ENCODE results near the gene ACTR1B. TPM values are rescaled to one million over a fixed set of nuclear protein-coding genes. Genes with fewer than 3 reads are reported as not detected.

Gene ACTR1B
- total RNA-seq (2012; rRNA removed) (34.2 and 40.5 TPM in 2 replicates), polyA plus RNA-seq (2012; rRNA removed) (62.4 and 68.8 TPM in 2 replicates), Bru-seq, nascent RNA (percentile 65 among the genes with signal in this experiment), BruChase-seq, experiment 1, labeled RNA remaining after a 6-hour chase (percentile 66 among the genes with signal in this experiment), BruChase-seq, experiment 2, labeled RNA remaining after a 2-hour chase (percentile 65 among the genes with signal in this experiment)
- 32.4 and 65.5 TPM in 2 replicates for polyA plus RNA-seq (2012; cell fraction: cytosol; rRNA removed)
- 129 and 234 TPM in 2 replicates for polyA plus RNA-seq (2012; cell fraction: nucleus; rRNA removed; ENCODE audit: low replicate concordance)
- long read RNA-seq, transcript ACTR1B-201 (11 exons, 2,243 nt): major isoform, 13 of 33 reads
- long read RNA-seq, partial matches to known transcripts: 12 of 33 reads
- long read RNA-seq, other reads (novel, unspliced or antisense): 8 of 33 reads

DNA sequence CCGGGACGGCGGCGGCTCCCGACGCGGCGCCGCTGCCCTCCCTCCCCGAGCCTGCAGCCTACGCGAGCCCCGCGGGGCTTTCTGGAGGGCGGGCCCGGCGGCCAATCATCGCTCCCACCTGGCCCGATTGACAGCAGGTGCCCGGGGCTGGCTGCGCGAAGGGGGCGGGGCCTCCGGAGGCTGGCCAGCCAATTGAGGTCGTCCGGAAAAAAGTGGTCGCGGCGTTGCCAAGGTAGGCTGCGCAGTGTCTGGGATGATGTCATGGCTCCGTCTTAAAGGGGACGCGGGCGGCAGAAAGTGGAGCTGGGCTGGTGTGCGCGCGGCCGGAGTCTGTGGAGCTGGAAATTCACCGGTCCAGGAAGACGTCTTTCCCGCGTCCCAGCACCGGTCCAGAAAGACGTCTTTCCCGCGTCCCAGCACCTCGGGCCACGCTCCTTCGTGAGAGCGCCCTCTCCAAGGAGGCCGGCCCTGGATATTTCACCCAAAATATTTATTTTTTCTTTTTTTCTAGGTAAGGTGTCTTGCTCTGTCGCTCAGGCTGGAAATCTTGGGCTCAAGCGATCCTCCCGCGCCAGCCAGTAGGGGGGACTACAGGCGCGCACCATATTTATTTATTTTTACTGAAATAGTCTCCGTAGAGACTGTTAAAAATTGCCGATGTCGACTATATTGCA, at the start of gene ACTR1B:
TSS of gene ACTR1B (minus strand) at position 83 of the 674 bp plus-strand sequence. CDS start 154 bp downstream, outside the sequence.
- H2AFZ ChIP-seq (replicated peaks; ENCODE audit: low read length, poor library complexity): peak within 1 kb of the TSS; percentile 98
- no peaks in the 10 kb centered on the region for H3K9me3 ChIP-seq (ENCODE audit: control insufficient read depth, insufficient read depth, low read length)
- ChIA-PET POLR2A (ENCODE audit: unreplicated experiment) (interaction anchor here (2.8 kb wide), 1 partner anchor 18 kb away, joined by 15 read pairs; the partner anchor contains the start of gene COX5B), CTCF (interaction anchor here (0.6 to 1.5 kb wide), 4 partner anchors 11 to 62 kb away, joined by 3 to 5 read pairs (median 4); no protein-coding TSS in a partner anchor)
- no peak for TF ChIP-seq CHD1 (IDR thresholded peaks at IDR 0.05; ENCODE audit: low read depth, low read length)
- peak; percentile 36; the same call in 1 of the 2 replicates for TF ChIP-seq SMC3 (IDR thresholded peaks at IDR 0.05; ENCODE audit: low read depth, low read length)
- TF ChIP-seq, protein P1, sequence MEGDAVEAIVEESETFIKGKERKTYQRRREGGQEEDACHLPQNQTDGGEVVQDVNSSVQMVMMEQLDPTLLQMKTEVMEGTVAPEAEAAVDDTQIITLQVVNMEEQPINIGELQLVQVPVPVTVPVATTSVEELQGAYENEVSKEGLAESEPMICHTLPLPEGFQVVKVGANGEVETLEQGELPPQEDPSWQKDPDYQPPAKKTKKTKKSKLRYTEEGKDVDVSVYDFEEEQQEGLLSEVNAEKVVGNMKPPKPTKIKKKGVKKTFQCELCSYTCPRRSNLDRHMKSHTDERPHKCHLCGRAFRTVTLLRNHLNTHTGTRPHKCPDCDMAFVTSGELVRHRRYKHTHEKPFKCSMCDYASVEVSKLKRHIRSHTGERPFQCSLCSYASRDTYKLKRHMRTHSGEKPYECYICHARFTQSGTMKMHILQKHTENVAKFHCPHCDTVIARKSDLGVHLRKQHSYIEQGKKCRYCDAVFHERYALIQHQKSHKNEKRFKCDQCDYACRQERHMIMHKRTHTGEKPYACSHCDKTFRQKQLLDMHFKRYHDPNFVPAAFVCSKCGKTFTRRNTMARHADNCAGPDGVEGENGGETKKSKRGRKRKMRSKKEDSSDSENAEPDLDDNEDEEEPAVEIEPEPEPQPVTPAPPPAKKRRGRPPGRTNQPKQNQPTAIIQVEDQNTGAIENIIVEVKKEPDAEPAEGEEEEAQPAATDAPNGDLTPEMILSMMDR (conservative IDR thresholded peaks at IDR 0.05; ENCODE audit: low read depth, low read length): peak; percentile 65
- TF ChIP-seq FOS (IDR thresholded peaks at IDR 0.05; ENCODE audit: low read depth, low read length): peak; percentile 21; the same call in 1 of the 2 replicates
- TF ChIP-seq RFX5 (IDR thresholded peaks at IDR 0.05; ENCODE audit: low read depth, low read length): peak; percentile 89
- TF ChIP-seq RCOR1 (IDR thresholded peaks at IDR 0.05; ENCODE audit: insufficient replicate concordance, low read length): no peak
- TF ChIP-seq RAD21 (IDR thresholded peaks at IDR 0.05; ENCODE audit: low read length): peak; percentile 40
- TF ChIP-seq, protein P2, sequence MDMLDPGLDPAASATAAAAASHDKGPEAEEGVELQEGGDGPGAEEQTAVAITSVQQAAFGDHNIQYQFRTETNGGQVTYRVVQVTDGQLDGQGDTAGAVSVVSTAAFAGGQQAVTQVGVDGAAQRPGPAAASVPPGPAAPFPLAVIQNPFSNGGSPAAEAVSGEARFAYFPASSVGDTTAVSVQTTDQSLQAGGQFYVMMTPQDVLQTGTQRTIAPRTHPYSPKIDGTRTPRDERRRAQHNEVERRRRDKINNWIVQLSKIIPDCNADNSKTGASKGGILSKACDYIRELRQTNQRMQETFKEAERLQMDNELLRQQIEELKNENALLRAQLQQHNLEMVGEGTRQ (IDR thresholded peaks at IDR 0.05; ENCODE audit: low read depth, low read length): no peak
- peak; percentile 53 for TF ChIP-seq POLR2A (IDR thresholded peaks at IDR 0.05; ENCODE audit: low read depth, low read length)
- TF ChIP-seq MAZ (IDR thresholded peaks at IDR 0.05; ENCODE audit: borderline replicate concordance, low read depth, low read length): no peak
- peak; percentile 47; the same call in 1 of the 2 replicates for TF ChIP-seq MAFK (IDR thresholded peaks at IDR 0.05; ENCODE audit: low read depth, low read length)
- 0 out of 2 replicates have a peak, but pooled peaks have one; percentile 27 for TF ChIP-seq CEBPB (IDR thresholded peaks at IDR 0.05; ENCODE audit: low read depth, low read length)
- TF ChIP-seq MXI1 (IDR thresholded peaks at IDR 0.05; ENCODE audit: borderline replicate concordance, low read depth, low read length): peak; percentile 38; the same call in 1 of the 2 replicates
- peak within 1 kb of the TSS; percentile 77 for H3K9ac ChIP-seq (ENCODE audit: low read depth, low read length)
- peak within 1 kb of the TSS; percentile 97 for H2AK9ac ChIP-seq (replicated peaks; ENCODE audit: low read depth, low read length, poor library complexity)
- DNase-seq (peak; percentile 98), ATAC-seq (ENCODE audit: low read depth) (peak; percentile 89)
- H4K8ac ChIP-seq (ENCODE audit: low read depth in 2 of 2, low read length in 2 of 2): peak within 1 kb of the TSS; percentile 56 to 78
- peak within 1 kb of the TSS; percentile 83 for H2BK20ac ChIP-seq (ENCODE audit: low read depth, low read length)
- H4K5ac ChIP-seq (ENCODE audit: low read depth, low read length): peak within 1 kb of the TSS; percentile 72
- dilution Hi-C loops (cut with HindIII; ENCODE audit: low sequenced_read_pairs, unreplicated experiment) (no loop called here), in situ Hi-C loops (cut with MboI; ENCODE audit: low sequenced_read_pairs) (loop anchor here (25.0 kb wide), 1 partner anchor 1602 kb away; no protein-coding TSS in a partner anchor), intact Hi-C loops (cut with micrococcal nuclease) (loop anchor here (1.0 kb wide), 2 partner anchors 33 to 74 kb away; no protein-coding TSS in a partner anchor)
- H3K27ac ChIP-seq (ENCODE audit: insufficient read depth, low read length): peak within 1 kb of the TSS; percentile 95
- peaks cover 9% of the 10 kb centered on the region for H3K4me1 ChIP-seq (ENCODE audit: control insufficient read depth, insufficient read depth, low read length)
- BruUV-seq (replicated peaks): no TSS peak
- peak within 1 kb of the TSS; percentile 96 for H3K4me2 ChIP-seq (ENCODE audit: low read depth, low read length)
- peak within 1 kb of the TSS; percentile 76 for H2BK120ac ChIP-seq (ENCODE audit: low read depth, low read length)
- peaks cover 5% of the 10 kb centered on the region; the same call in 1 of the 2 replicates for H3K36me3 ChIP-seq (ENCODE audit: control insufficient read depth, insufficient read depth, low read length)
- peak within 1 kb of the TSS; percentile 69 for H2AK5ac ChIP-seq (ENCODE audit: low read depth, low read length)
- peak within 1 kb of the TSS; percentile 94 for H4K91ac ChIP-seq (ENCODE audit: insufficient read depth, low read depth, low read length)
- H3K56ac ChIP-seq (ENCODE audit: extremely low read depth, insufficient read depth, low read length): peak within 1 kb of the TSS; percentile 79
- peaks cover 9% of the 10 kb centered on the region for H3K9me1 ChIP-seq (ENCODE audit: insufficient read depth, low read length)
- H3K79me1 ChIP-seq (ENCODE audit: low read depth in 1 of 2, low read length in 2 of 2): peaks cover 12 to 40% of the 10 kb centered on the region in 2 experiments; a peak in 3 of 4 replicates
- H4K20me1 ChIP-seq (ENCODE audit: insufficient read depth, low read length): 0 out of 2 replicates have a peak, but pooled peaks cover 8% of the 10 kb centered on the region
- no peaks in the 10 kb centered on the region for H3K27me3 ChIP-seq (ENCODE audit: control insufficient read depth, insufficient read depth, low read length)
- H3K4me3 ChIP-seq (ENCODE audit: insufficient read depth, low read depth, low read length): peak within 1 kb of the TSS; percentile 57
- peak within 1 kb of the TSS; percentile 90 for H3K4ac ChIP-seq (ENCODE audit: low read depth, low read length)
- 2% methylated on average over 18 of the region's 60 CpGs; no CpG with 5 or more reads in 1 of the 2 experiments for WGBS, 2 experiments (ENCODE audit: extremely low coverage in 2 of 2, insufficient read length in 1 of 2)
- peak within 1 kb of the TSS; percentile 87 for H3K18ac ChIP-seq (ENCODE audit: low read depth, low read length)
- H3K23ac ChIP-seq (ENCODE audit: low read depth, low read length): peak within 1 kb of the TSS; percentile 96
- peak within 1 kb of the TSS; percentile 98 for H3K14ac ChIP-seq (replicated peaks; ENCODE audit: low read depth, low read length)
- peak within 1 kb of the TSS; percentile 37; the same call in 1 of the 3 replicates for H2BK15ac ChIP-seq (ENCODE audit: low read depth, low read length)
- peak within 1 kb of the TSS; percentile 91 for H2BK5ac ChIP-seq (ENCODE audit: low read depth, low read length, poor library complexity, severe bottlenecking)
